ENCODE data around the gene NPAT.

Gene NPAT

GRCh38 chr11:108160970-108161566 lies 61.4 kb downstream of the NPAT start:
- DNase-seq (ENCODE audit: low read depth) = no peak
- H3K4me3 ChIP-seq (ENCODE audit: low read length) = no peak overlapping the region
- no peak for TF ChIP-seq CTCF (conservative IDR thresholded peaks at IDR 0.05; ENCODE audit: low read length)

GRCh38 chr11:108154591-108154990 lies 67.8 kb downstream of the NPAT start:
- no peak for TF ChIP-seq CTCF (conservative IDR thresholded peaks at IDR 0.05; ENCODE audit: low read length)
- DNase-seq (ENCODE audit: low read depth) = no peak
- no peak overlapping the region for H3K4me3 ChIP-seq (ENCODE audit: low read length)

GRCh38 chr11:108148556-108148955 lies 73.9 kb downstream of the NPAT start:
- H3K4me3 ChIP-seq (ENCODE audit: low read length) = no peak overlapping the region

GRCh38 chr11:108147150-108147549 lies 75.3 kb downstream of the NPAT start:
- H3K4me3 ChIP-seq (ENCODE audit: low read length) = no peak overlapping the region
- DNase-seq (ENCODE audit: low read depth) = peak; percentile 13
- no peak for TF ChIP-seq CTCF (conservative IDR thresholded peaks at IDR 0.05; ENCODE audit: low read length)

More at GRCh38 chr11:108148556-108148955, 73.9 kb downstream of the NPAT start:
- no peak for DNase-seq (ENCODE audit: low read depth)
- TF ChIP-seq CTCF (conservative IDR thresholded peaks at IDR 0.05; ENCODE audit: low read length) = no peak

GRCh38 chr11:108144615-108145014 lies 77.8 kb downstream of the NPAT start:
- no peak for DNase-seq (ENCODE audit: low read depth)
- TF ChIP-seq CTCF (conservative IDR thresholded peaks at IDR 0.05; ENCODE audit: low read length) = no peak
- no peak overlapping the region for H3K4me3 ChIP-seq (ENCODE audit: low read length)

GRCh38 chr11:108142304-108142703 lies 80.1 kb downstream of the NPAT start:
- no peak for TF ChIP-seq CTCF (conservative IDR thresholded peaks at IDR 0.05; ENCODE audit: low read length)
- no peak overlapping the region for H3K4me3 ChIP-seq (ENCODE audit: low read length)

GRCh38 chr11:108137212-108137611 lies 85.2 kb downstream of the NPAT start:
- no peak for TF ChIP-seq CTCF (conservative IDR thresholded peaks at IDR 0.05; ENCODE audit: low read length)
- H3K4me3 ChIP-seq (ENCODE audit: low read length) = no peak overlapping the region
- no peak for DNase-seq (ENCODE audit: low read depth)

More at GRCh38 chr11:108142304-108142703, 80.1 kb downstream of the NPAT start:
- DNase-seq (ENCODE audit: low read depth) = no peak

Data from AG10803 (cell line).